CD4-positive, alpha-beta T cell (primary cell): Measurements from ENCODE around the gene LCN12. TPM values are rescaled to one million over a fixed set of nuclear protein-coding genes. Genes with fewer than 3 reads are reported as not detected.

Experiments
- ATAC-seq: fragments of 200-7000 bp; cut with Tn5 transposase; one replicate; pipeline ENCODE4 v1.10.0; 2022; ENCODE audit warnings: mild to moderate bottlenecking; ENCODE audit not compliant: poor library complexity
- CTCF ChIA-PET: fragments of 350-600 bp; sonication (Branson Sonifier 250); formaldehyde crosslinking; loops from one replicate; lab custom pipeline; 2021; ENCODE audit warnings: antibody characterized with exemption, inconsistent platforms; lab: Charles Lee
- POLR2A ChIA-PET: fragments of 350-600 bp; sonication (Branson Sonifier 250); formaldehyde crosslinking; loops from one replicate; lab custom pipeline; 2021; ENCODE audit warnings: antibody characterized with exemption, inconsistent platforms; lab: Charles Lee
- DNase-seq, 14 experiments: peaks; one replicate each; pipeline ENCODE4 v3.0.0-alpha.2; 2013 to 2020; ENCODE audit warnings: mixed read lengths in 2 of 14
- H3K27ac ChIP-seq, 2 donors: one replicate each; pipeline versions ENCODE4 v1.5.1 to v1.7.0; 2013; ENCODE audit warnings: low read length in 2 of 2, low read depth in 1 of 2, mild to moderate bottlenecking in 1 of 2
- H3K27me3 ChIP-seq, 2 experiments: 1 replicate in 1 of 2; 2 replicates in 1 of 2; pipeline versions ENCODE4 v1.6.1 to v1.7.0; 2013; ENCODE audit warnings: low read length in 2 of 2, control low read depth in 1 of 2, mild to moderate bottlenecking in 1 of 2, moderate library complexity in 1 of 2; ENCODE audit not compliant: insufficient read depth in 2 of 2, control insufficient read depth in 1 of 2
- H3K36me3 ChIP-seq: one replicate; pipeline ENCODE4 v1.6.1; 2013; ENCODE audit warnings: low read length, control low read depth; ENCODE audit not compliant: insufficient read depth
- H3K4me1 ChIP-seq: one replicate; pipeline ENCODE4 v1.6.1; 2013; ENCODE audit warnings: low read length, control low read depth; ENCODE audit not compliant: insufficient read depth
- H3K4me3 ChIP-seq: one replicate; pipeline ENCODE4 v1.5.1; 2013; ENCODE audit warnings: mild to moderate bottlenecking, low read length, moderate library complexity
- H3K9me3 ChIP-seq, 2 experiments: 1 replicate in 1 of 2; 2 replicates in 1 of 2; pipeline versions ENCODE4 v1.6.1 to v1.7.0; 2013; ENCODE audit warnings: low read length in 2 of 2, mild to moderate bottlenecking in 2 of 2, control low read depth in 1 of 2, moderate library complexity in 1 of 2; ENCODE audit not compliant: control insufficient read depth in 1 of 2, insufficient read depth in 1 of 2
- H3K27ac Mint-ChIP-seq: one replicate; pipeline ENCODE4 v1.8.0; 2020; ENCODE audit warnings: mixed read lengths
- H3K27me3 Mint-ChIP-seq: one replicate; pipeline ENCODE4 v1.8.0; 2021; ENCODE audit warnings: mixed read lengths
- H3K36me3 Mint-ChIP-seq: one replicate; pipeline ENCODE4 v1.8.0; 2021; ENCODE audit warnings: low read depth, mixed read lengths
- H3K4me1 Mint-ChIP-seq: one replicate; pipeline ENCODE4 v1.8.0; 2021; ENCODE audit warnings: low read depth, mixed read lengths
- H3K4me3 Mint-ChIP-seq: one replicate; pipeline ENCODE4 v1.8.0; 2020; ENCODE audit warnings: mild to moderate bottlenecking, mixed read lengths
- H3K9me3 Mint-ChIP-seq: one replicate; pipeline ENCODE4 v1.8.0; 2020; ENCODE audit warnings: mixed read lengths
- intact Hi-C, 2 experiments: fragments of 100-400 bp; cut with DNase I in 1 of 2; cut with micrococcal nuclease in 1 of 2; formaldehyde crosslinking; loops; one replicate each; pipeline versions ENCODE4 v1.15.1 to v1.9.0; 2023 to 2025; cut with DNase I, micrococcal nuclease
- total RNA-seq, 174 experiments: library from RNA in 2 of 174; stranded (reverse) in 2 of 174; gene quantifications; one replicate each; pipeline ENCODE4 v1.2.3 and lab custom pipeline; 2021 to 2026
- TF ChIP-seq, protein P1 (sequence below): fragments of 200-600 bp; IDR thresholded peaks from one replicate; pipeline ENCODE4 v1.8.0; 2022; ENCODE audit warnings: antibody characterized with exemption, mild to moderate bottlenecking

Gene LCN12
- total RNA-seq, 2 experiments from 2014 or later = 1.3 to 1.5 TPM

DNA sequence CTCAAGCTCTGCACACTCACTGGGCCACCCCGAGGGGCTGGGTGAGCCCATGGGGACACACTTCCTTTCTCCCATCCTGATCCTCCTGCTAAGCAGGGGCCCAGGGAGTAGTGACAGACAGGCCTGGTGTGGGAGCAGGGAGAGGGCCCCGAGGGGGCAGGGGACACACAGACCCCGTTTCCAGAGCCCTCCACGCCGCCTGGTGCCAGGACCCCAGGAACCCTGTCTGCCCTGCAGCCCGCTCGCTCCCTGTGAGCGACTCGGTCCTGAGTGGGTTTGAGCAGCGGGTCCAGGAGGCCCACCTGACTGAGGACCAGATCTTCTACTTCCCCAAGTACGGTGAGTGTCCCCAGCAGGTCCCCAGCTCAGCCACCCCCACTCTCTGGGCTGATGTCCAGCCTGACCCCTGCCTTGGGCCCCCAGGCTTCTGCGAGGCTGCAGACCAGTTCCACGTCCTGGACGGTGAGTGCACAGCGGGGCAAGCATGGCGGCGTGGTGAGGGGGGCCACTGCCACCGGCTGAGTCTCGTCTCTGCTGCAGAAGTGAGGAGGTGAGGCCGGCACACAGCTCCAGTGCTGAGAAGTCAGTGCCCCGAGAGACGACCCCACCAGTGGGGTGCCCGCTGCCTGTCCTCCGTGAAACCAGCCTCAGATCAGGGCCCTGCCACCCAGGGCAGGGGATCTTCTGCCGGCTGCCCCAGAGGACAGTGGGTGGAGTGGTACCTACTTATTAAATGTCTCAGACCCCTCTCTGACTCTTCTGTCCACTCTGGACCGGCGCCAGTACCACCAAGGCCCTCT is 5.6 kb upstream of the LCN12 start:
- no peak overlapping the region for H3K4me3 ChIP-seq
- no peaks in the 10 kb centered on the region for H3K9me3 ChIP-seq
- no peak overlapping the region for H3K27ac ChIP-seq
- ChIA-PET POLR2A (no interaction called here), CTCF (interaction anchor here (2.1 to 2.2 kb wide), 2 partner anchors 83 to 89 kb away, joined by 6 to 13 read pairs; no protein-coding TSS in a partner anchor)
- H3K36me3 ChIP-seq = peaks cover 18% of the 10 kb centered on the region
- Mint-ChIP-seq H3K36me3 (peaks cover 12% of the 10 kb centered on the region), H3K4me1 (peaks cover 10% of the 10 kb centered on the region), H3K27me3 (no peaks in the 10 kb centered on the region), H3K27ac (no peak overlapping the region), H3K9me3 (no peaks in the 10 kb centered on the region), H3K4me3 (peak overlapping the region; percentile 34)
- TF ChIP-seq, protein P1, sequence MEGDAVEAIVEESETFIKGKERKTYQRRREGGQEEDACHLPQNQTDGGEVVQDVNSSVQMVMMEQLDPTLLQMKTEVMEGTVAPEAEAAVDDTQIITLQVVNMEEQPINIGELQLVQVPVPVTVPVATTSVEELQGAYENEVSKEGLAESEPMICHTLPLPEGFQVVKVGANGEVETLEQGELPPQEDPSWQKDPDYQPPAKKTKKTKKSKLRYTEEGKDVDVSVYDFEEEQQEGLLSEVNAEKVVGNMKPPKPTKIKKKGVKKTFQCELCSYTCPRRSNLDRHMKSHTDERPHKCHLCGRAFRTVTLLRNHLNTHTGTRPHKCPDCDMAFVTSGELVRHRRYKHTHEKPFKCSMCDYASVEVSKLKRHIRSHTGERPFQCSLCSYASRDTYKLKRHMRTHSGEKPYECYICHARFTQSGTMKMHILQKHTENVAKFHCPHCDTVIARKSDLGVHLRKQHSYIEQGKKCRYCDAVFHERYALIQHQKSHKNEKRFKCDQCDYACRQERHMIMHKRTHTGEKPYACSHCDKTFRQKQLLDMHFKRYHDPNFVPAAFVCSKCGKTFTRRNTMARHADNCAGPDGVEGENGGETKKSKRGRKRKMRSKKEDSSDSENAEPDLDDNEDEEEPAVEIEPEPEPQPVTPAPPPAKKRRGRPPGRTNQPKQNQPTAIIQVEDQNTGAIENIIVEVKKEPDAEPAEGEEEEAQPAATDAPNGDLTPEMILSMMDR = no peak
- peaks cover 62% of the 10 kb centered on the region for H3K4me1 ChIP-seq
- intact Hi-C loops = loop anchor here in 1 of 2 experiments (10.0 kb wide), 1 partner anchor 102 kb away; the partner anchor contains the start of genes AJM1 and PHPT1
- no peaks in the 10 kb centered on the region for H3K27me3 ChIP-seq
- DNase-seq (peak in 1 of 14 experiments; percentile 5), ATAC-seq (no peak)

DNA sequence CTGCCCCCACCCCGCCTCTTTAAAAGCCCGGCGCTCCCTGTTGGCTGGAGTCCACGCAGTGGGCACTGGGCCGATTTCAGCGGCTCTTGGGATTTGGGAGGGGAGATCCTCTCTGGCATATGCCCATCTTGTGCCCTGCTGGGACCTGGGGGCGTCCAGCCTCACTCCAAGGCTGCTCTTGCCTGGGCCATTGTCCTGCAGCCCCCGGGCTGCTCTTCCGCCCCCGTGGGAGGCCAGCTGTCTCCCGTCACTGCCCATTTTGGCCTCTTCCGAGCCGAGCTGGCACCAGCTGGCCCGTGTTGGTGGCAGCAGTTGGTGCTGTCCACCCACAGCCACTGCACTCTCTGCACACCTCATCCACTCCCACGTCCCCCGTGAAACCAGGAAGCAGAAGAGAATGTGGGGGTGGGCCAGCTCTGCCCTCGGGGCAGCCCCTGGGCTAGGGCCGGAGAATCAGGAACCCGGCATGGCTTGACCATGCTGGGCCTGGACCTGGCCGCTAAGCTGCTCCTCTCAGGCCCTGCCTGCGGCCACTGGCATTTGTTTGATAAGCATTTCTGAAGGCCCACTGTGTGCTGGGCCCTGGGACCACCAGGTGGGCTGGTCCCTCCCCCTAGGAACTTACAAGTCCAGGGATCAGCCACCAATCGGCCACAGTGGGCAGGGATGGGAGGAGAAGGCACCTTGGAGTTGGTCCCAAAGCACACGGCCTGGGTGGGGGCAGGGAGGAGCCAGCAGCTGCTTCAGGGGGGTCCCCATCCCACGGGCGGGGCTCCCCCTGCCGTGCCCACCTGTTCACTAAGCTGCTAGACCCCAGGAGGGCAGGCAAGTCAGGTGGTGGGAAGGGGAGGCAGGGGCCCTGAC is 4.8 kb upstream of the LCN12 start:
- H3K9me3 Mint-ChIP-seq = no peaks in the 10 kb centered on the region
- no peaks in the 10 kb centered on the region for H3K9me3 ChIP-seq
- intact Hi-C loops = loop anchor here in 1 of 2 experiments (10.0 kb wide), 1 partner anchor 102 kb away; the partner anchor contains the start of genes AJM1 and PHPT1
- TF ChIP-seq, protein P1 = no peak
- peaks cover 57% of the 10 kb centered on the region for H3K4me1 ChIP-seq
- no peak for DNase-seq
- peaks cover 5% of the 10 kb centered on the region for H3K36me3 Mint-ChIP-seq
- ChIA-PET POLR2A (interaction anchor here (1.2 to 1.3 kb wide), 2 partner anchors 45 to 87 kb away, joined by 3 to 4 read pairs; partner anchors contain the start of gene PAXX), CTCF (interaction anchor here (1.2 to 2.2 kb wide), 4 partner anchors 74 to 88 kb away, joined by 3 to 13 read pairs (median 4); partner anchors contain the start of gene FUT7)
- no peak overlapping the region for H3K27ac Mint-ChIP-seq
- peaks cover 10% of the 10 kb centered on the region for H3K36me3 ChIP-seq
- no peak overlapping the region for H3K27ac ChIP-seq
- no peaks in the 10 kb centered on the region for H3K27me3 Mint-ChIP-seq
- peak overlapping the region; percentile 34 for H3K4me3 Mint-ChIP-seq
- H3K4me3 ChIP-seq = no peak overlapping the region
- H3K27me3 ChIP-seq = no peaks in the 10 kb centered on the region
- peaks cover 10% of the 10 kb centered on the region for H3K4me1 Mint-ChIP-seq
- no peak for ATAC-seq

DNA sequence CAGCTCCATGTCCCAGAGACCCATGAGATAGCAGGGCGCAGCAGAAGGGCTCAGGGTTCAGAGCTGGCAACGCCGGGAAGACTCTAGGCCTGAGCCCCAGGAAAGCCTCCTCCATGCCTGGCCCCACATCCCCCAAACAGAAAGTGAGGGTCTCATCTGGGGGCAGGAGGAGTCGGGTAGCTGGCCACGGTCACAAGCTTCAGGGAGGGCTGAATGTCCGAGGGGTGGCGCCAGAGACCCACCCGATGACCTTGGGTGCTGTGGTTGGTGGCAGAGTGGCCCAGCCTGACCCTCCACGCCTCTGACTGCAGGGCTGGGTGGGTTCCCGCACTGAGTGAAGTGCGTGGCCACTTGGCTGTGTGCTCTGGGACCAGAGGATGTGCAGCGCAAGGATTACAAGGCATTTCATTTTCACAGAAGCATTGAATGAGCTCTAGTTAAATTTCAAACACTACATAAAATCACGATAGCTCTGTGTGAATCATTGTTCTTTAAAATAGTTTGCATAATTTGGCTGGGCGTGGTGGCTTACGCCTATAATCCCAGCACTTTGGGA is 4.0 kb upstream of the LCN12 start:
- Mint-ChIP-seq H3K27me3 (no peaks in the 10 kb centered on the region), H3K36me3 (no peaks in the 10 kb centered on the region), H3K4me1 (peaks cover 10% of the 10 kb centered on the region), H3K4me3 (peak overlapping the region; percentile 65), H3K9me3 (no peaks in the 10 kb centered on the region), H3K27ac (peak overlapping the region; percentile 27)
- H3K9me3 ChIP-seq = no peaks in the 10 kb centered on the region
- ChIA-PET CTCF (interaction anchor here (1.2 to 2.2 kb wide), 4 partner anchors 75 to 87 kb away, joined by 3 to 13 read pairs (median 4); partner anchors contain the start of gene FUT7), POLR2A (interaction anchor here (0.8 to 1.3 kb wide), 4 partner anchors 12 to 86 kb away, joined by 3 to 4 read pairs (median 4); partner anchors contain the start of gene PAXX)
- intact Hi-C loops = loop anchor here in 1 of 2 experiments (10.0 kb wide), 1 partner anchor 103 kb away; the partner anchor contains the start of genes AJM1 and PHPT1
- H3K4me3 ChIP-seq = no peak overlapping the region
- TF ChIP-seq, protein P1 = peak; percentile 16
- ATAC-seq (no peak), DNase-seq (peak in 3 of 14 experiments; percentile 4 to 40 (median 28))
- no peak overlapping the region for H3K27ac ChIP-seq
- H3K36me3 ChIP-seq = peaks cover 3% of the 10 kb centered on the region
- no peaks in the 10 kb centered on the region for H3K27me3 ChIP-seq
- H3K4me1 ChIP-seq = peaks cover 51% of the 10 kb centered on the region
